Calu3 (cell line): ENCODE data around the gene BZW2. TPM values are rescaled to one million over a fixed set of nuclear protein-coding genes. Genes with fewer than 3 reads are reported as not detected.

ENCODE experiments used
- BruUV-seq: library from RNA; stranded (reverse); fragments of 400-500 nt; replicated peaks from 2 replicates; lab custom pipeline; 2021; lab: Mats Ljungman, UMichigan
- CTCF ChIA-PET: fragments of 300-600 bp; sonication (Branson Sonifier 250); formaldehyde crosslinking; loops from one replicate; lab custom pipeline; 2022; ENCODE audit warnings: antibody characterized with exemption; lab: Charles Lee
- DNase-seq: peaks from one replicate; pipeline ENCODE4 v3.0.0; 2022
- H3K27ac Mint-ChIP-seq: one replicate; pipeline ENCODE4 v1.8.0; 2022; ENCODE audit warnings: mixed read lengths; ENCODE audit not compliant: unreplicated experiment
- H3K27me3 Mint-ChIP-seq: one replicate; pipeline ENCODE4 v1.8.0; 2022; ENCODE audit warnings: mixed read lengths; ENCODE audit not compliant: unreplicated experiment
- H3K36me3 Mint-ChIP-seq: one replicate; pipeline ENCODE4 v1.8.0; 2022; ENCODE audit warnings: mild to moderate bottlenecking, moderate library complexity, mixed read lengths; ENCODE audit not compliant: insufficient read depth, unreplicated experiment
- H3K4me1 Mint-ChIP-seq: one replicate; pipeline ENCODE4 v1.8.0; 2022; ENCODE audit warnings: mild to moderate bottlenecking, low read depth, mixed read lengths; ENCODE audit not compliant: unreplicated experiment
- H3K4me3 Mint-ChIP-seq: one replicate; pipeline ENCODE4 v1.8.0; 2022; ENCODE audit warnings: mild to moderate bottlenecking, low read depth, moderate library complexity, mixed read lengths; ENCODE audit not compliant: unreplicated experiment
- H3K9me3 Mint-ChIP-seq: one replicate; pipeline ENCODE4 v1.8.0; 2022; ENCODE audit warnings: low read depth, mixed read lengths; ENCODE audit not compliant: unreplicated experiment
- intact Hi-C: fragments of 100-400 bp; cut with micrococcal nuclease; formaldehyde crosslinking; loops from one replicate; pipeline ENCODE4 v1.10.0; 2022; ENCODE audit not compliant: unreplicated experiment
- total RNA-seq: library from RNA; stranded (reverse); gene quantifications from 2 replicates; pipeline ENCODE4 v1.2.3, GENCODE V29; 2022
- TF ChIP-seq, protein P1 (sequence below): fragments of 200-600 bp; IDR thresholded peaks from one replicate; pipeline ENCODE4 v1.8.0; 2022; ENCODE audit warnings: antibody characterized with exemption; ENCODE audit not compliant: unreplicated experiment

Gene BZW2
- total RNA-seq, 1 experiment from 2014 or later = 194 TPM

DNA sequence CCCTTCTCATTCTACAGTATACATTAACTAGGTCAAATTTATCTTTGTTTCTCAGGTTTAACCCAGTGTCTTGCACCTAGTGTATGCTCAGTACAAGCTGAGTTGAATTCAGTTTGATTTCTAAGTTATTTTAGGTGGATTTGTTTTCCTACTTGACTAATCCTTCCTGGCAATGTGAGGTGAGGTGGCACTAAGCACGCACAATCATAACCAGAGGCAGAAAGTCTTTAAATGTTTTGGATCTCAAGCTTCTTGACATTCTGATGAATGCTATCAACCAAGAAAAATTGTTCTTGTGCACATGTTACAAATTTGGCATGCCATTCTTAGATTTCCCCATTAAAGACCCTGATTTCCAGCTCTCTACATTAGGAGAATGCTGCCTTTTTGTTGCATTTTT lies 3.2 kb downstream of the BZW2 start:
- no TSS peak for BruUV-seq
- peaks cover 56% of the 10 kb centered on the region for H3K36me3 Mint-ChIP-seq

DNA sequence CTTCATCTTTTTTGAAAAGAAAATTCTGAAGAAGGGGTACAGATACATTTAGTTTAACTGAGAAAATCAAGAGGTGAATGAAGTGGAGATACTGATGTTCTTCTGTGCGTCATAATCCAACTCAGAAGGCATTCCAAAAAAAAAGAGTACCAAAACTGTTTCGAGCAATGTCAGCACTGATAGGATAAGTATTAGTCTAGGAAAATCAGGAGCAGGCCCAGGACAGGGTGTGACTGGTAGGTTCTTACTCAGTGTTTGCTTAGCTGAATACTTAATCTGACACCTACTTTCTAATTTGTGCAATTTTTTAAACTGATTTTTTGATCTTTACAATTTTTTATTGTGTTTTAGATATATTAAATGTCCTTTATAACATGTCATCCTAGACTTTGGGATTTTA lies 4.3 kb downstream of the BZW2 start:
- Mint-ChIP-seq H3K36me3 (peaks cover 46% of the 10 kb centered on the region), H3K4me3 (peak overlapping the region; percentile 89), H3K4me1 (peaks cover 64% of the 10 kb centered on the region), H3K27ac (peak overlapping the region; percentile 31), H3K27me3 (no peaks in the 10 kb centered on the region), H3K9me3 (no peaks in the 10 kb centered on the region)
- CTCF ChIA-PET = no interaction called here
- no TSS peak for BruUV-seq
- peak; percentile 26 for DNase-seq
- TF ChIP-seq, protein P1, sequence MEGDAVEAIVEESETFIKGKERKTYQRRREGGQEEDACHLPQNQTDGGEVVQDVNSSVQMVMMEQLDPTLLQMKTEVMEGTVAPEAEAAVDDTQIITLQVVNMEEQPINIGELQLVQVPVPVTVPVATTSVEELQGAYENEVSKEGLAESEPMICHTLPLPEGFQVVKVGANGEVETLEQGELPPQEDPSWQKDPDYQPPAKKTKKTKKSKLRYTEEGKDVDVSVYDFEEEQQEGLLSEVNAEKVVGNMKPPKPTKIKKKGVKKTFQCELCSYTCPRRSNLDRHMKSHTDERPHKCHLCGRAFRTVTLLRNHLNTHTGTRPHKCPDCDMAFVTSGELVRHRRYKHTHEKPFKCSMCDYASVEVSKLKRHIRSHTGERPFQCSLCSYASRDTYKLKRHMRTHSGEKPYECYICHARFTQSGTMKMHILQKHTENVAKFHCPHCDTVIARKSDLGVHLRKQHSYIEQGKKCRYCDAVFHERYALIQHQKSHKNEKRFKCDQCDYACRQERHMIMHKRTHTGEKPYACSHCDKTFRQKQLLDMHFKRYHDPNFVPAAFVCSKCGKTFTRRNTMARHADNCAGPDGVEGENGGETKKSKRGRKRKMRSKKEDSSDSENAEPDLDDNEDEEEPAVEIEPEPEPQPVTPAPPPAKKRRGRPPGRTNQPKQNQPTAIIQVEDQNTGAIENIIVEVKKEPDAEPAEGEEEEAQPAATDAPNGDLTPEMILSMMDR = no peak
- intact Hi-C loops = no loop called here

More for the DNA sequence above, 3.2 kb downstream of the BZW2 start:
- no peak for DNase-seq
- Mint-ChIP-seq H3K9me3 (no peaks in the 10 kb centered on the region), H3K27ac (peak overlapping the region; percentile 31), H3K4me3 (peak overlapping the region; percentile 89), H3K27me3 (no peaks in the 10 kb centered on the region), H3K4me1 (peaks cover 61% of the 10 kb centered on the region)
- intact Hi-C loops = loop anchor here (5.0 kb wide), 1 partner anchor 47 kb away; no protein-coding TSS in a partner anchor
- CTCF ChIA-PET = no interaction called here
- TF ChIP-seq, protein P1 = no peak

DNA sequence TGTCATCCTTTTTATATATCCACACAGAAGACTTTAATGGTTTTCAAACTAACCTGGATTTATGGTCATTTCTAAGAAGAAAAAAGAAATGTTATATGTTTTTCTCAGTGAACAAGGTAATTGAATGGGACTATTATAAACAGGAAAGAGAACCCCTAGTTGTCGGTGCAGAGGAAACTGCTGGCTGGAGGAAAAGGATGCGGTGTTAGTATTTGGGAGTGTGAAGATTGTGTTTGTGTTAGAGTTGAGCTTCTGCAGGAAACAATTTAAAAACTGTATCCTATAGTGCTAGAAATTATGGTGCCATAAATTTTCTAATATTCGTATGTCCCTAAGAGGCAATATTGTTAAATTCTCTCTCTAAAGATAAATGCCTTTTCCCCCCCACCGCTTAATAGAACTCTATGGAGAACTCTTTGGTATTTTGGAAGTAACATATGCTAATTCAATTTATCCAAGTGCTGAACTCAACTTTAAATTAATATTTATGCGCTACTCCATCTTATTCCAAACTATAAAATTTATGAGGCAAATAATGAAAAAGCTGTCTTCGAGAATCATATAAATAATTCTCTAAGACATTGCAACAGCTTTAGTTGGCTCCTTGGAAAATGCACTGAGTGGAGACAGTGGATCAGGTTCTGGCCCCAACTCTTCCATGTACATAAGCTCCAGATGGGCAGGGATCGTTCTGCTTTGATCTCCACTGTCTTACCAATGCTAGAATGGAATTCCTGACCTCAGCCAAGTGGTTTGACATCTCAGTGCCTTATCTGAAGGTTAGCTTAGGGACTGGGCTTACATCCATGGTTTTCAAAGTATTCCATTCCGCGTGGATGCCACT lies 5.6 kb downstream of the BZW2 start:
- Mint-ChIP-seq H3K4me1 (peaks cover 78% of the 10 kb centered on the region), H3K9me3 (no peaks in the 10 kb centered on the region), H3K4me3 (no peak overlapping the region), H3K27ac (no peak overlapping the region), H3K27me3 (no peaks in the 10 kb centered on the region), H3K36me3 (peaks cover 32% of the 10 kb centered on the region)
- CTCF ChIA-PET = interaction anchor here (2.2 kb wide), 1 partner anchor 16 kb away, joined by 18 read pairs; no protein-coding TSS in a partner anchor
- no peak for DNase-seq
- intact Hi-C loops = no loop called here
- TF ChIP-seq, protein P1 = no peak
- no TSS peak for BruUV-seq

DNA sequence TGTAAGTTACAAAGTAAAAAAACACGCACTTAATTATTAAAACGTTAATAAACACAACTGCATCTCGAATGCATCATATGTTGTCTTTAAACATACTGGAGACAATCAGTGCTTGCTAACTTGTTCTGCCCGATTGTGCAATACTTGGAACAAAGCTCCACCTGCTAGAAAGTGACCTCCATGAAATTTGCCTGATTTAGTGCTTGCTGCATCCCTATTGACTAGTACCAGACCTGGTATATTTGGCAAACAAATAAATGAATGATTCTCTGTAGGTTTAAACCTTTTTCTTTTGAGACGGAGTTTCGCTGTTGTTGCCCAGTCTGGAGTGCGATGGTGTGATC lies 6.2 kb downstream of the BZW2 start:
- H3K27ac Mint-ChIP-seq = no peak overlapping the region
- intact Hi-C loops = no loop called here
- no peak for DNase-seq
- CTCF ChIA-PET = interaction anchor here (0.6 to 2.2 kb wide), 3 partner anchors 16 to 43 kb away, joined by 3 to 18 read pairs (median 3); no protein-coding TSS in a partner anchor
- TF ChIP-seq, protein P1 = no peak
- no TSS peak for BruUV-seq
- H3K36me3 Mint-ChIP-seq = peaks cover 26% of the 10 kb centered on the region
- no peaks in the 10 kb centered on the region for H3K9me3 Mint-ChIP-seq
- no peaks in the 10 kb centered on the region for H3K27me3 Mint-ChIP-seq
- no peak overlapping the region for H3K4me3 Mint-ChIP-seq
- peaks cover 84% of the 10 kb centered on the region for H3K4me1 Mint-ChIP-seq
